Stimulated activated CD4-positive, alpha-beta T cell treated with anti-CD3 and anti-CD28 coated beads, Interleukin-2, amount 100 ng/mL, for 48 hours (primary cell): ENCODE results near the gene SLC41A3.
A peak's percentile ranks its signal among the peaks of the same experiment; 100 is the strongest.
"Not testable (repeated sequence)": the region's sequence is repeated elsewhere in the genome, so short reads cannot be mapped to it uniquely, and the experiment has no call there.

Experiments used
- DNase-seq, 2 donors: peaks; one replicate each; pipeline ENCODE4 v3.0.0-alpha.2; 2020

Gene SLC41A3

GRCh38 chr3:126023390-126023789 is 60.5 kb downstream of the SLC41A3 start:
- no peak for DNase-seq

DNA sequence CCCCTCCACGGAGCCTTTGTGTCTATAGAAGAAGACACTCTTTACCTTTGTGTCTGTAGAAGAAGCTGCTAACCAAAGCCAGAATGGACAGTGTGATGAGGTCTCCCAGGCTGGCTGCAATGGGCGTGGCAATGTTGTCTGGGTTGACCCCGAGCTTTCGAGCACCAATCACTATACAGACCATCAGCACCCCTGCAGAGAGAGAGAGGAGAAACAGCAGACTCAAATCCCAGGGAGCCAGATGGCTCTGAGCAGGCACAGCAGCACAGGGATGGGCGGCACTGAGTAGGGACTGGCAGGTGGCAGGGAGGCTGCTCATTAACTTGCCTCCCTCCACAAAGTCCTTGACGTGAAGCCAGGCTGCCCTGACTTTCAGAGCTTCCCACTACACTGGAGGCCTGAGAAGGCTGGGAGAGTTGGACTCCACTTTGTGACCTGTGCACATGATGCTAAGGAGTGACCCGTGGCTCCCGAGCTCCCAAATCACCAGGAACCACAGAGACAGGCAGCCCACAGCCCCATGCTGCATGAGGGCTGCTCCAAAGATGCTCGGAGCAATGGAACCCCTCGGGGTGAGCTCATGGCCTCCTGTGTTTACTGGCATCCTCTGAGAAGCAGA is 61.1 kb downstream of the SLC41A3 start:
- no peak for DNase-seq

DNA sequence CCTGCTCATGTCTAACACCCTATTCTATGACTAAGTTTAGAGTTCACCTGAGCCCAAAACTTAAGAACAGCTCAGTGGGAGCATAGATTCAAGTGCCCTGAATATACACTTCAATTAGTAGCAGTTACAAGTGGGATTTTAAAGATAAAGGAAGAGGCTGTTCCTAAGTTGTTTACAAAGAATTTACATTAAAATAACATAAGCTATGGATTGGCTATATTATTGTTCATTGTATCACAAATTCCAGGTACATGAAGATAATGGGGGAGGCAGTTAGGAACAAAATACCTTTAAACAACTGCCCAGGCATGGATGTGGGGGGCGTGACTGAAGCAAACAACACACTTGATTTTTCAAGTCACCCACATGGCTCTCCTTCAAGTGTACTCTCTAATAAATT is 62.2 kb downstream of the SLC41A3 start:
- DNase-seq: no peak

- no peak for DNase-seq
Measured at GRCh38 chr3:126021224-126021623, 62.7 kb downstream of the SLC41A3 start.

DNA sequence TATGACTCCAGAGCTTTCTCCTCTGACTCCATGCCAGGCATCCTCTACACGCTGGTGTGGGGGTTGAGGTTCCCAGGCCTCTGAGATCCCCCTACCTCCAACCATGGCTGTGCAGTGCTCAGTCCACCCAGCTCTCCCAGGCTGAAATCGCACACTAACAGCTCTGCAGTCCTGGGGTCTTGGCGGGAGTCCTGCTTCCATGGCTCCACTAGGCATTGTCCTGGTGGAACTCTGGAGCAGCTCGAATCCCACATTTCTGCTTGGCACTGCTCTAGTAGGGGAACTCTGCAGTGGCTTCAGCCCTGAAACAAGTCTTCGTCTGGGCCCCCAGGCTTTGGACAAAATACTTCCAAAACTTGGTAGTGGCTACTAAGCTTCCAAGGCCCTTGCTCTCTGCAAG is 64.2 kb downstream of the SLC41A3 start:
- DNase-seq: no peak

DNA sequence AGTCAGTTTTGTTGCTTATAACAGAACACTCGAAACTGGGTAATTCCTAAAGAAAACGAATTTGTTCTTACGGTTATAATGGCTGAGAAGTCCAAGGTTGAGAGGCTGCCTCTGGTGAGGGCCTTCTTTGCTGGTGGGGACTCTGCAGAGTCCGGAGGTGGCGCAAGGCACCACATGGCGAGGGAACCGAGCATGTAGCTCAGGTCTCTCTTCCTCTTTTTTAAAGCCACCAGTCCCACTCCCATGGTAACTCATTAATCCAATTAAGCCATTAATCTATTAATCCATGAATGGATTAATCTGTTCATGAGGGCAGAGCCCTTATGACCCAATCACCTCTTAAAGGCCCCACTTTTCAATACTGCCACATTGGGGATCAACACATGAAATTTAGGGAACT is 64.9 kb downstream of the SLC41A3 start:
- DNase-seq: no peak

DNA sequence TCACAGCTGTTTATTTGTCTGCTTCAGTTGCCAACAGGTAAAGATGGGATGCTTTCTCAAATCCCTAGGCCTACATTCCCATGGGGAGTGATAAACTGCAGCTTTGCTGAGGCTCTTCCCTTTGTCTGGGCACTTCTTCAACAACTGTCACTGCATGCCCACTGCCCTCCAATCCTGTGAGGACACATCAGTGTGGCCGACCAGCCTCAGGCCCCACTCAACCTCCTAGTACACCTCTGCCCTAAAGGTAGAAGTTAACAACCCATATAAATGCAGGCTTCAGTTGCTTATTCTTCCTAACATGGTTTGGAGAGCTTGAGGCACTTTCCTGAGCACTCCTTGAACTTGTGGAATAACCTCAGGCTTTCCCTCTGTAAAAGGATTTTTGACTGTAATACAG is 65.4 kb downstream of the SLC41A3 start:
- no peak for DNase-seq

GRCh38 chr3:126017362-126017761 is 66.6 kb downstream of the SLC41A3 start:
- DNase-seq: no peak

- DNase-seq: no peak
Measured at GRCh38 chr3:126016616-126017015, 67.3 kb downstream of the SLC41A3 start.

GRCh38 chr3:126015075-126015474 is 68.8 kb downstream of the SLC41A3 start:
- no peak for DNase-seq

DNA sequence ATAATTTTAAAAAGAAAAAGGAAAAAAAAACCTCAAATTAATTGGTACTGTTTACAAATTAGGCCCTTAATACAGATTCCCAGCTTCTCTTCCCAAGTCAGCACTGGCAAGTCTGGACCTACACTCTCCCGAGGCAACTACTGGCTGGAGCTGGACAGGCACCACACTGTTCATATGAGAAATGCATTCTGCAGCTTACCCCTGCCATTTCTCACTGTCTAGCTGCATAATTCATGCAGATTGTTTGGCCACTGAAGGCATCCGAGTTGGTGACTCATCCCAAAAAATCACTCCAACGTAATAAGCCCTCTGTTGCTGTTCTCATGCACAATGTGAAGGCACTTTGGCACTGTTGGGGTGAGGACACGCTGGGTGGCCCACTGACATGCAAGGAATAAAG is 69.7 kb downstream of the SLC41A3 start:
- DNase-seq: no peak

- DNase-seq: no peak
Measured at GRCh38 chr3:126013751-126014156, 70.2 kb downstream of the SLC41A3 start.

- no peak for DNase-seq
Measured at GRCh38 chr3:126009181-126009580, 74.7 kb downstream of the SLC41A3 start.

DNA sequence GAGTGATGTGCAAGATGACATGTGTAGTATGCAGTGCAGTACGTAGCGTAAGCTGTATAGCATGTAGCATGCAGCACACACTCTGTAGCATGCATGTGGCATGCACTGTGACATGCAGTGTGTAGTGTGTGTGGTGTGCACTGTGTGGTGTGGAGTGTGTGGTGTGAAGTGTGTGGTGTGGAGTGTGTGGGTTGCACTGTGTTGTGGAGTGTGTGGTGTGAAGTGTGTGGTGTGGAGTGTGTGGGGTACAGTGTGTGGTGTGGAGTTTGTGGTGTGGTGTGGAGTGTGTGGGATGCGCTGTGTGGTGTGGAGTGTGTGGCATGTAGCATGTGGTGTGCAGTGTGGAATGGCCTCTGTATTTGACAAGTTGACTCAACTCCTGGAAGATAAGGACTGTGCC is 75.7 kb downstream of the SLC41A3 start:
- no peak for DNase-seq

DNA sequence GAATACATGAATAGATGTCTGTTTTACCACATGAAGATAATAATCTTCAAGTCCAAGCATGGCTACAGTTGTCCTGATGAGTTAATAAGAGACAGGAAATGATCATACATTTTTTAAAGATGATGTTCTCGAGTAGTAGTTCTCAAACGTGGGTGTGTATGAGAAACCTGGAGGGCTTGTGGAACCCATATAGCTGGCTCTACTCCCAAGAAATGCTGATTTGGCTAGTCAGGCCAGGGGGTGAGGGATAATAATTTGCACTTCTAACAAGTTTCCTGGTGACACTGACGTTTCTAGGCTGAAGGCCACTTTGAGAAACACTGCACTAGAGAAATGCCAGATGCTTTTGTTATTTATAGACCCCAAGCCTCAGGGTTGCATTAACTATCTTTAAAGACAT is 78.0 kb downstream of the SLC41A3 start:
- DNase-seq: no peak

DNA sequence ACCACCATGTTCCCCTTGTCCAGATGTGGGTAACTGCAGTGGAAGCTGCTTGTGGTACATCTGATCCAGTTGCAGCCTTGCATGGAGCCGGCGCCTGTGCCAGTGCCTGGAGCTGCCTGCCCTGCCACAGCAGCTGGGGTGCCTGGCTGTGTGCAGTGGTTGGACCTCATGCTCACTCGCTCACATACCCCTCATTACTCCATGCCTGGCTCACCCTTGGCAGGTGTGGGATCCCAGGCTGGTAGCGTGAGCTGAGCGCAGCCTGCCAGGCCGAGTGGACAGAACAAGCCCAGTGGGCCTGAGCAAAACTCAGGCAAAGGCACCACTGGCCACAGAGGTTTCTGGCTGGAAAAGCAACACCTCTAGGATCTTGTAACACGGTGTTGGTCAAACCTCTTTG is 79.2 kb downstream of the SLC41A3 start:
- no peak for DNase-seq

DNA sequence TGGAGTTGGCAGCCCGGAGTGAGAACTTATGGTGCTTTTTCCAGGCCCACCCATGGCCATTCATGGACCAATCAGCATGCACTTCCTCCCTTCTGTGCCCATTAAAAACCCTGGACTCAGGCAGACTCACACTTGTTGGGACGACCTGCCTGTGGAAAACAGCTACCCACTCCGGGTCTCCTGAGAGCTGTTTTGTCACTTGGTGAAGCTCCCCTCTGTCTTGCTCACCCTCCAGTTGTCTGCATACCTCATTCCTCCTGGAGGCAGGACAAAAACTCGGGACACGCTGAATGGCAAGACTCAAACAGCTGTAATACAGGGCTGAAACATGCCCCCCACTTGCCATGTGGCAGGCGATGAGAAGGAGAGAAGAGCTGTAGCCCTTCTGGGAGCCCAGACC is 79.7 kb downstream of the SLC41A3 start:
- DNase-seq: no peak

DNA sequence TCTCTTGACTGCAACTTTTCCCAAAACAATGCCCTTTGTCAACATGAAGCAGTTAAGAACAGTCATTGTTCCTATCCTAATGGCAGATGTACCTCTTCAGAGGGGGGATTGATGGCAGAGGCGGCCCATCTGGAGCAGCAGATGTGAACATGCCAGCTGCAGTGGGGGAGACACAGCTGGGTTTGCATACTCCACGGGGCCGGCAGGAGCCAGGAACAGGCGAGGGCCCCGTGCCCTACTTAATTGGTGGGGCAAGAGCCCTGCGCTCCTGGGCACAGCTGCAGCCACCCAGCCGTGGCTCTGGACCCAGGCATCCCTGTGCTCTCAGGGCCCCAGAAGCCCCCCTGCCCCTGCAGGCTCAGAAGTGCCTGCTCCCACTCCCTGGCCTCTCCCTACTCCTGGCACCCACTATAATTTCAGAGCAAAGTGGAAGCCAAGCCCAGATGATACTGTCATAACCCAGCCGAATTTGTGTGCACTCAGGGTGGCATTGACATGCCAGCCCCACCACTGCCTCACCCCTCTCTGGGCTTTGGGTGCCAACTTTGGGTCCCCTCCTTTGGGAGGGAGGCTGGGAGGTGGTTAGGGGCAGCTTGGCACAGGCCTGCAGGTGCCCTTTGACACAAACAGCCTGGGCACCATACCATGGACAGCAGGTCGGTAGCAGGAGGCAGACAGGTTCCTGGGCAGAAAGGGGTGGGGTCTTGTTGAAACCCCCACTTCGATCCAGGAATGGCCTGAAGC is 80.3 kb downstream of the SLC41A3 start:
- no peak for DNase-seq

DNA sequence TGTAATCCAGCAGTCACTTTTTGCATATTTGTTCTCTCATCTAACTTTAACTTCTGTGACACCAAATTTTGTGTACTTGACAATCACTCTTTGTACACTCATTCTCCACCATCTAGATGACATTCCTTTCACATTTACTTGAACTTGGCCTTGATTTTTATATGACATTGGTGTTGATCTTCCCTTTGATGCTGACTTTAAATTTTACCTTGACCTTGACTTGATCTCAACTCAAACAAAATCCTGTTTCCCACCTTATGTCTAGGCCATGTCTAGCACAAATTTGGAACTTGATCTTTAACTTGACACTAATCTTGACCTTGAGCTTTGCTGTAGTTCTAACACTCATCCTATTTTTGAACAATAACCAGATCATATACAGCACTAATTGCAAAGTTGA is 81.7 kb downstream of the SLC41A3 start:
- no peak for DNase-seq

GRCh38 chr3:125996751-125997150 is 87.2 kb downstream of the SLC41A3 start:
- DNase-seq: not testable (repeated sequence)

GRCh38 chr3:125990253-125990970 is 93.5 kb downstream of the SLC41A3 start:
- DNase-seq: peak; percentile 37 to 45

DNA sequence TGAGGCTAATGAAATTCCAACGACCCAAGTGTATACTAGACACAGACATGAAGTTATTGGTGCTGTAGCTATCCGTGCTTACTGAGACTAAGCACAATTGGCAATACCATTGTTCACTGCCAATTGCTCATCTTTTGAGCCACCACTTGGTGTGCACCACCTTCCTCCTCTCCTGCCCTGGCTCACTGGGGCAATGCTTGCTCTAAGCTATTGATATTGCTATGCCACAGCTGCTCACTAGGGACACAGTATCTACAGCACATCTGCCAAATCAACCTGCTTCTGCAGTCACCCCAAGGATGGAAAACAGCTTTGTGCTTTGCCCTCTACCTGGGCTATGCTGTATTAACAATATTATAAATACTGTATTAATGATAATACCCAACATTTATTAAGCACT is 99.0 kb downstream of the SLC41A3 start:
- DNase-seq: not testable (repeated sequence)

- not testable (repeated sequence) for DNase-seq
Measured at GRCh38 chr3:125977104-125977503, 106.8 kb downstream of the SLC41A3 start.

DNA sequence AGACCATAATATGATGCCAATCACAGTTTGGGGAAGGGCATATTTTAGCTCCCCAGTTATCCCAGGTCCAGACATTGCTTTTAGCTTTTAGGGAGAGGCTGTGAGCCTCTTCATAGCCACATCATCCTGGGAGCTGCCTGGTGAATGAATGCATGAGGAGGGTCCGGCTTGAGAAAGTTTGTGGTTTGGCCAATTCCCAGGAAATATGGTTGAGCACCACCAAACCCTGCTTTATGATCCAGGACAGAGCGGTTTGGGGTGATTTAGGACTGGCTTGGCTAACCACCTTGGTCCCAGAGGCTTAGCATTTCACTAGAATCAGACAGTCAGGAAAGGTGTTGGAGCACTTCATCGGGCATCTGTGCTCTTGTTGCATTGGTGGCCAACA is 107.9 kb downstream of the SLC41A3 start:
- not testable (repeated sequence) for DNase-seq
